Hepatocyte (in vitro differentiated cells): ENCODE measurements around the gene PRAC2.

Experiments
- EZH2phosphoT487 ChIP-seq: fragments of 200-600 bp; sonication (generic); IDR thresholded peaks from one replicate; pipeline ENCODE4 v1.6.1; 2018; ENCODE audit warnings: antibody characterized with exemption, mild to moderate bottlenecking, low read depth, moderate library complexity; ENCODE audit not compliant: unreplicated experiment, severe bottlenecking
- TF ChIP-seq, protein P1 (sequence below): fragments of 200-600 bp; sonication (generic); IDR thresholded peaks from 2 replicates; pipeline ENCODE4 v1.5.1; 2016; ENCODE audit warnings: antibody characterized with exemption, mild to moderate bottlenecking; ENCODE audit not compliant: poor library complexity

GRCh38 chr17:48728232-48729231 is 5.5 kb downstream of the PRAC2 start, which contains the start of gene HOXB13:
- TF ChIP-seq, protein P1, sequence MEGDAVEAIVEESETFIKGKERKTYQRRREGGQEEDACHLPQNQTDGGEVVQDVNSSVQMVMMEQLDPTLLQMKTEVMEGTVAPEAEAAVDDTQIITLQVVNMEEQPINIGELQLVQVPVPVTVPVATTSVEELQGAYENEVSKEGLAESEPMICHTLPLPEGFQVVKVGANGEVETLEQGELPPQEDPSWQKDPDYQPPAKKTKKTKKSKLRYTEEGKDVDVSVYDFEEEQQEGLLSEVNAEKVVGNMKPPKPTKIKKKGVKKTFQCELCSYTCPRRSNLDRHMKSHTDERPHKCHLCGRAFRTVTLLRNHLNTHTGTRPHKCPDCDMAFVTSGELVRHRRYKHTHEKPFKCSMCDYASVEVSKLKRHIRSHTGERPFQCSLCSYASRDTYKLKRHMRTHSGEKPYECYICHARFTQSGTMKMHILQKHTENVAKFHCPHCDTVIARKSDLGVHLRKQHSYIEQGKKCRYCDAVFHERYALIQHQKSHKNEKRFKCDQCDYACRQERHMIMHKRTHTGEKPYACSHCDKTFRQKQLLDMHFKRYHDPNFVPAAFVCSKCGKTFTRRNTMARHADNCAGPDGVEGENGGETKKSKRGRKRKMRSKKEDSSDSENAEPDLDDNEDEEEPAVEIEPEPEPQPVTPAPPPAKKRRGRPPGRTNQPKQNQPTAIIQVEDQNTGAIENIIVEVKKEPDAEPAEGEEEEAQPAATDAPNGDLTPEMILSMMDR, result no peak
- peak; percentile 3 for TF ChIP-seq EZH2phosphoT487
